GM19467 (cell line): ENCODE data around the gene ZNF345.

Source experiments
- ATAC-seq: cut with Tn5 transposase; IDR thresholded peaks from one replicate; pipeline ENCODE4 v1.9.1; 2021; ENCODE audit warnings: mild to moderate bottlenecking, moderate library complexity; ENCODE audit not compliant: unreplicated experiment

The ZNF345 gene

GRCh38 chr19:36850559-36851442 is at the start of gene ZNF345:
ZNF345 (plus strand) TSS chr19:36850876; CDS start chr19:36876831, 25,955 bp downstream.
- peak; percentile 74 for ATAC-seq

- no peak for ATAC-seq
Measured at GRCh38 chr19:36805364-36805763, 45.3 kb upstream of the ZNF345 start.

GRCh38 chr19:36807029-36807428 is 43.6 kb upstream of the ZNF345 start:
- no peak for ATAC-seq

- no peak for ATAC-seq
Measured at GRCh38 chr19:36819130-36819630, 31.5 kb upstream of the ZNF345 start.

- no peak for ATAC-seq
Measured at GRCh38 chr19:36821758-36822157, 28.9 kb upstream of the ZNF345 start.

GRCh38 chr19:36833430-36833829 is 17.2 kb upstream of the ZNF345 start:
- no peak for ATAC-seq

GRCh38 chr19:36837176-36837905 is 13.3 kb upstream of the ZNF345 start:
- no peak for ATAC-seq

- ATAC-seq = peak; percentile 86
Measured at GRCh38 chr19:36837906-36838783, 12.5 kb upstream of the ZNF345 start, which contains the start of gene ZNF790. ZNF790 (minus strand) TSS chr19:36838387; CDS start chr19:36825619, 12,768 bp downstream.

GRCh38 chr19:36838784-36839324 is 11.8 kb upstream of the ZNF345 start:
- no peak for ATAC-seq

GRCh38 chr19:36847968-36848367 is 2.7 kb upstream of the ZNF345 start:
- no peak for ATAC-seq

- ATAC-seq = peak; percentile 84
Measured at GRCh38 chr19:36849701-36850558, 746 bp upstream of the ZNF345 start.

- no peak for ATAC-seq
Measured at GRCh38 chr19:36851898-36852297, 1.2 kb downstream of the ZNF345 start.

- no peak for ATAC-seq
Measured at GRCh38 chr19:36876993-36877938, 26.6 kb downstream of the ZNF345 start.

- no peak for ATAC-seq
Measured at GRCh38 chr19:36891768-36892357, 41.2 kb downstream of the ZNF345 start.

GRCh38 chr19:36894849-36895383 is 44.2 kb downstream of the ZNF345 start:
- no peak for ATAC-seq

GRCh38 chr19:36898422-36898821 is 47.7 kb downstream of the ZNF345 start:
- ATAC-seq = no peak

- ATAC-seq = peak; percentile 77
Measured at GRCh38 chr19:36915992-36916830, 65.5 kb downstream of the ZNF345 start, which contains the start of the genes ZNF568 and ZNF829. ZNF568 (plus strand) TSS chr19:36916332; CDS start chr19:36922771, 6,439 bp downstream. ZNF829 (minus strand) TSS chr19:36916291; CDS start chr19:36915167, 1,124 bp downstream.
